Measurements from ENCODE around the gene VIT.

DNA sequence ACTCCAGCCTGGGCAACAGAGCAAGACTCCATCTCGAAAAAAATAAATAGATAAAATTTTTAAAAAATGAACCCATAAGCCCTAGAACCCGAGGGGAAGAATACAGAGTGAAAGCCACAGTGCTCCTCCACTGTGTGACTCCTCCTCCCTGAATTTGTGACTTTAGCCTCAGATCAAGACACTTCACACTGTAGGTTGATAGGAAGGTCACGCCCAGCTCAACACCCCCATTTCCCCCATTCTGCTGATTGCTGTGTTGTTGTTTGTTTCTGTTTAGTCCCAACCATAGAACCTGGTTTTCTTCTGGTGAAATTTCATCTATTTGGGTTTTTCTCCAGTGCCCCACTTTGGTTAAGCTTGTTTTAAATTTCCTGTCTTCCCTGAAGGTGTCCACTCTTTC is 102.2 kb downstream of the VIT start:
- TF ChIP-seq, protein P1, sequence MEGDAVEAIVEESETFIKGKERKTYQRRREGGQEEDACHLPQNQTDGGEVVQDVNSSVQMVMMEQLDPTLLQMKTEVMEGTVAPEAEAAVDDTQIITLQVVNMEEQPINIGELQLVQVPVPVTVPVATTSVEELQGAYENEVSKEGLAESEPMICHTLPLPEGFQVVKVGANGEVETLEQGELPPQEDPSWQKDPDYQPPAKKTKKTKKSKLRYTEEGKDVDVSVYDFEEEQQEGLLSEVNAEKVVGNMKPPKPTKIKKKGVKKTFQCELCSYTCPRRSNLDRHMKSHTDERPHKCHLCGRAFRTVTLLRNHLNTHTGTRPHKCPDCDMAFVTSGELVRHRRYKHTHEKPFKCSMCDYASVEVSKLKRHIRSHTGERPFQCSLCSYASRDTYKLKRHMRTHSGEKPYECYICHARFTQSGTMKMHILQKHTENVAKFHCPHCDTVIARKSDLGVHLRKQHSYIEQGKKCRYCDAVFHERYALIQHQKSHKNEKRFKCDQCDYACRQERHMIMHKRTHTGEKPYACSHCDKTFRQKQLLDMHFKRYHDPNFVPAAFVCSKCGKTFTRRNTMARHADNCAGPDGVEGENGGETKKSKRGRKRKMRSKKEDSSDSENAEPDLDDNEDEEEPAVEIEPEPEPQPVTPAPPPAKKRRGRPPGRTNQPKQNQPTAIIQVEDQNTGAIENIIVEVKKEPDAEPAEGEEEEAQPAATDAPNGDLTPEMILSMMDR (IDR thresholded peaks at IDR 0.05; ENCODE audit: low read length) = no peak
- TF ChIP-seq EZH2phosphoT487 (IDR thresholded peaks at IDR 0.05; ENCODE audit: low read length) = no peak
